ENCODE results near the gene EEF2K.

DNA sequence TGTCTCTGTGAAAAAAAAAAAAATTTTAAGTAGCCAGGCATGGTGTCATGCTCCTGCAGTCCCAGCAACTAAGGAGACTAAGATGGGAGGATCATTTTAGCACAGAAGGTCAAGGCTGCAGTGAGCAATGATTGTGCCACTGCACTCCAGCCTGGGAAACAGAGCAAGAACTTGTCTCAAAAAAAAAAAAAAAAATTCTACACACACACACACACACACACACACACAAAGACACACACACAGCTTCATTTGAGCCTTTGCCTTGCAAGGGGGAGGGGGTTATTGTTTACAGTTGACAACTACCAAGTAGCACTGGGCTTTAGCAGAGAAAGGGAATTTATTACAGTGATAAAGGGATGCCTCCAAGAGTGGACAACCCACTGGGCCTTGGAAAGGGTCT, 86.2 kb downstream of the EEF2K start:
- no peak for TF ChIP-seq EZH2phosphoT487 (IDR thresholded peaks at IDR 0.05; ENCODE audit: borderline replicate concordance, low read length)
- TF ChIP-seq, protein P1, sequence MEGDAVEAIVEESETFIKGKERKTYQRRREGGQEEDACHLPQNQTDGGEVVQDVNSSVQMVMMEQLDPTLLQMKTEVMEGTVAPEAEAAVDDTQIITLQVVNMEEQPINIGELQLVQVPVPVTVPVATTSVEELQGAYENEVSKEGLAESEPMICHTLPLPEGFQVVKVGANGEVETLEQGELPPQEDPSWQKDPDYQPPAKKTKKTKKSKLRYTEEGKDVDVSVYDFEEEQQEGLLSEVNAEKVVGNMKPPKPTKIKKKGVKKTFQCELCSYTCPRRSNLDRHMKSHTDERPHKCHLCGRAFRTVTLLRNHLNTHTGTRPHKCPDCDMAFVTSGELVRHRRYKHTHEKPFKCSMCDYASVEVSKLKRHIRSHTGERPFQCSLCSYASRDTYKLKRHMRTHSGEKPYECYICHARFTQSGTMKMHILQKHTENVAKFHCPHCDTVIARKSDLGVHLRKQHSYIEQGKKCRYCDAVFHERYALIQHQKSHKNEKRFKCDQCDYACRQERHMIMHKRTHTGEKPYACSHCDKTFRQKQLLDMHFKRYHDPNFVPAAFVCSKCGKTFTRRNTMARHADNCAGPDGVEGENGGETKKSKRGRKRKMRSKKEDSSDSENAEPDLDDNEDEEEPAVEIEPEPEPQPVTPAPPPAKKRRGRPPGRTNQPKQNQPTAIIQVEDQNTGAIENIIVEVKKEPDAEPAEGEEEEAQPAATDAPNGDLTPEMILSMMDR (IDR thresholded peaks at IDR 0.05; ENCODE audit: low read depth, low read length, poor library complexity, severe bottlenecking): no peak

Data from DOHH2 (cell line).